Measurements from ENCODE around the gene PPP1R3A.

The PPP1R3A gene

DNA sequence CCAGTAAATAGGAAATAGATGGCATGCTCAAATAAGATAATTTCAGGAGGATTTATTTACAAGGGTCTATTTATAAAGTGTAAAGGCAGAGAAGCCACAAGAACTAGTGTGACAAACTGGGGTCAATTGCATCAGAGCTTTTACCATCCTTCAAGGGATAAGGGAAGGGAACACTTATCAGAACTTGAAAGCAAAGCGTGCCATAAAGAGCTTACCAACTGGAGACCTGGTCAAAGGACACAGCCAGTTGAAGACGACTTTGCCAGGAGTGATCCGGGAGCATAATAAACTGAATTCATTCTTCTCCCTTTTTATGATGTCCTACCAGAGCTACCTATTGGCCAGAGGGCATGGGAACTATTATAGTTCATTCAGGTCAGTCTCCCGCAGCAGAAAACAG is 3.2 kb upstream of the PPP1R3A start:
- Histone ChIP-seq H3K36me3 (ENCODE audit: control insufficient read depth in 2 of 2, insufficient read depth in 1 of 2, low read length in 2 of 2) (no peaks in the 10 kb centered on the region), H3K9me3 (ENCODE audit: control insufficient read depth, insufficient read depth, low read depth, low read length) (no peaks in the 10 kb centered on the region), H3K27ac (ENCODE audit: extremely low read depth, low read depth, low read length) (no peak overlapping the region), H3K4me1 (ENCODE audit: control insufficient read depth, insufficient read depth, low read length) (no peaks in the 10 kb centered on the region), H3K4me3 (ENCODE audit: low read depth, low read length) (no peak overlapping the region)
- CTCF ChIA-PET, result no interaction called here
- TF ChIP-seq ZSCAN30 (tag by site-specific recombination; IDR thresholded peaks at IDR 0.05), result no peak
- TF ChIP-seq ZXDB (tag by site-specific recombination; IDR thresholded peaks at IDR 0.05), result no peak
- no peak for TF ChIP-seq ZBTB8A (tag by site-specific recombination; IDR thresholded peaks at IDR 0.05)
- no peak for TF ChIP-seq ZNF133 (tag by site-specific recombination; IDR thresholded peaks at IDR 0.05)
- TF ChIP-seq ZBTB26 (tag by site-specific recombination; optimal IDR thresholded peaks at IDR 0.05), result no peak
- no peak for TF ChIP-seq SCRT2 (tag by site-specific recombination; IDR thresholded peaks at IDR 0.05)
- POLR2A ChIA-PET, result no interaction called here

DNA sequence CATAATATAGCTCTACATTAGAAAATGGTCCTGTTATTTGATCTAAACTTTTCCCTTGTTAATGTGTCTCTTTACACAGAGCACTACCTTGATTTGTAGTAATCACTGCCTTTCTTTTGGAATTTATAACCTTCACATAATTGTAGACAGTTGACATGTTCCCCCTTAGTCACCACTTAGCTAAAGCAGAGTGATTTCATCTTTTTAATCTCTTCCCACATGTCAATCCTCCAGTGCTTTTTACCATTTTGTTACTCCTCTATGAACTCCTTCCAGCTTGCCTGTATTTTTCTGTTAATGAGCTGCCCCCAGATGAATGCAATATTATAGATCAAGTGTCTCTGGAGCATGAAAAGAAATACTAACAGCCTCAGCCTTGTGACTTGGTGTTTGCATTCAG is 2.6 kb upstream of the PPP1R3A start:
- H3K4me3 ChIP-seq (ENCODE audit: low read depth, low read length), result no peak overlapping the region
- H3K4me1 ChIP-seq (ENCODE audit: control insufficient read depth, insufficient read depth, low read length), result no peaks in the 10 kb centered on the region
- no peak overlapping the region for H3K27ac ChIP-seq (ENCODE audit: extremely low read depth, low read depth, low read length)
- CTCF ChIA-PET, result interaction anchor here (0.5 kb wide), 1 partner anchor 854 kb away, joined by 3 read pairs; no protein-coding TSS in a partner anchor
- POLR2A ChIA-PET, result no interaction called here
- H3K36me3 ChIP-seq (ENCODE audit: control insufficient read depth in 2 of 2, insufficient read depth in 1 of 2, low read length in 2 of 2), result no peaks in the 10 kb centered on the region
- TF ChIP-seq ZNF830 (tag by site-specific recombination; IDR thresholded peaks at IDR 0.05; ENCODE audit: low read depth), result no peak
- TF ChIP-seq FEZF1 (tag by site-specific recombination; IDR thresholded peaks at IDR 0.05), result no peak
- no peak for TF ChIP-seq ZNF48 (tag by site-specific recombination; IDR thresholded peaks at IDR 0.05)
- no peak for TF ChIP-seq ZNF211 (tag by site-specific recombination; IDR thresholded peaks at IDR 0.05; ENCODE audit: low read depth)
- TF ChIP-seq ZNF600 (tag by site-specific recombination; IDR thresholded peaks at IDR 0.05), result no peak
- no peak for TF ChIP-seq ZIC2 (tag by site-specific recombination; IDR thresholded peaks at IDR 0.05)
- no peak for TF ChIP-seq ZNF138 (tag by site-specific recombination; IDR thresholded peaks at IDR 0.05; ENCODE audit: borderline replicate concordance)
- TF ChIP-seq, protein P1, sequence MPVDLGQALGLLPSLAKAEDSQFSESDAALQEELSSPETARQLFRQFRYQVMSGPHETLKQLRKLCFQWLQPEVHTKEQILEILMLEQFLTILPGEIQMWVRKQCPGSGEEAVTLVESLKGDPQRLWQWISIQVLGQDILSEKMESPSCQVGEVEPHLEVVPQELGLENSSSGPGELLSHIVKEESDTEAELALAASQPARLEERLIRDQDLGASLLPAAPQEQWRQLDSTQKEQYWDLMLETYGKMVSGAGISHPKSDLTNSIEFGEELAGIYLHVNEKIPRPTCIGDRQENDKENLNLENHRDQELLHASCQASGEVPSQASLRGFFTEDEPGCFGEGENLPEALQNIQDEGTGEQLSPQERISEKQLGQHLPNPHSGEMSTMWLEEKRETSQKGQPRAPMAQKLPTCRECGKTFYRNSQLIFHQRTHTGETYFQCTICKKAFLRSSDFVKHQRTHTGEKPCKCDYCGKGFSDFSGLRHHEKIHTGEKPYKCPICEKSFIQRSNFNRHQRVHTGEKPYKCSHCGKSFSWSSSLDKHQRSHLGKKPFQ (tag by site-specific recombination; IDR thresholded peaks at IDR 0.05), result no peak
- no peak for TF ChIP-seq ZNF146 (tag by site-specific recombination; IDR thresholded peaks at IDR 0.05)
- no peak for TF ChIP-seq KLF1 (tag by site-specific recombination; IDR thresholded peaks at IDR 0.05)
- no peaks in the 10 kb centered on the region for H3K9me3 ChIP-seq (ENCODE audit: control insufficient read depth, insufficient read depth, low read depth, low read length)

DNA sequence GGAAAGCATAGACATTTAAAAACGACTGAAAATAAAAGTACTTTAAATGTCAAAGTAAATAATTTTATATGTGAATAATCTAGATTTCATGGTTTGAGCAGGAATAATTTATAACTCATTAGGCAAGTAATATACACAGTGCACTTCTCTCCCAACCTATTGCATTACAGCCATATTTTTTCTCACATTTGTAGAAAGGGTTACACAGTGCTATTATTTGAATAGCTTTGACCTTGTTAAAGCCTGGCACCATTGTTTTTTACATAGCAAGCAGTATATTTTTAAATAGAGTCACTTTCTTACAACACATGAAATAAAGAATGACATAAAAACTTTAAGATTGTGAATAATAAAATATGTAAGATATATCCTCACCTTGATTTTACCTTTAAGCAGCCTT is 969 bp downstream of the PPP1R3A start:
- ChIA-PET POLR2A (no interaction called here), CTCF (no interaction called here)
- TF ChIP-seq ZNF157 (tag by site-specific recombination; IDR thresholded peaks at IDR 0.05), result no peak
- Histone ChIP-seq H3K36me3 (ENCODE audit: control insufficient read depth in 2 of 2, insufficient read depth in 1 of 2, low read length in 2 of 2) (no peaks in the 10 kb centered on the region), H3K9me3 (ENCODE audit: control insufficient read depth, insufficient read depth, low read depth, low read length) (no peaks in the 10 kb centered on the region), H3K4me3 (ENCODE audit: low read depth, low read length) (no peak overlapping the region), H3K4me1 (ENCODE audit: control insufficient read depth, insufficient read depth, low read length) (no peaks in the 10 kb centered on the region), H3K27ac (ENCODE audit: extremely low read depth, low read depth, low read length) (no peak overlapping the region)

DNA sequence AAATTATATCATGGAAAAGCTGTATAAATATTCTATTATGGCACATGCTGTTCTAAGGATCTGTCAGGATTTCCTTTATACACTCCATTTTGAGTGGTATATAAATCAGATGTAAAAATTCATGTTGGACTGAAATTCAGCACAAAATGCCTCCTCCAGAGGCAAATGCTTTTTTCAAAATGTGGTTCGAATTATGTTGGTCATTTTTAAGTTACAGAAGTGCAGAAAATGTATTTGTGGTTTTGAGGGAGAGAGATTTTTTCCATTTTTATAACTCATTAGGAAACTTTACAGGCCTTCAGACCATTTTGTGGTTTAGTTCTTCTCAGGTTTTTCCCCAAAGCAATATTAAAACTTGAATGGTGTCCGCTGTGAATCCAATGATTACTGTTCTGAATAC is 2.9 kb downstream of the PPP1R3A start:
- ChIA-PET CTCF (no interaction called here), POLR2A (no interaction called here)
- Histone ChIP-seq H3K4me1 (ENCODE audit: control insufficient read depth, insufficient read depth, low read length) (no peaks in the 10 kb centered on the region), H3K27ac (ENCODE audit: extremely low read depth, low read depth, low read length) (no peak overlapping the region), H3K36me3 (ENCODE audit: control insufficient read depth in 2 of 2, insufficient read depth in 1 of 2, low read length in 2 of 2) (no peaks in the 10 kb centered on the region), H3K4me3 (ENCODE audit: low read depth, low read length) (no peak overlapping the region), H3K9me3 (ENCODE audit: control insufficient read depth, insufficient read depth, low read depth, low read length) (no peaks in the 10 kb centered on the region)
- no peak for TF ChIP-seq ZNF792 (tag by site-specific recombination; IDR thresholded peaks at IDR 0.05)
- TF ChIP-seq MYNN (tag by site-specific recombination; IDR thresholded peaks at IDR 0.05; ENCODE audit: borderline replicate concordance), result no peak
- no peak for TF ChIP-seq PRDM2 (tag by site-specific recombination; IDR thresholded peaks at IDR 0.05; ENCODE audit: borderline replicate concordance)
